ENCODE data around the gene ADARB2.
"Not testable (repeated sequence)": the region's sequence is repeated elsewhere in the genome, so short reads cannot be mapped to it uniquely, and the experiment has no call there.

The ADARB2 gene

DNA sequence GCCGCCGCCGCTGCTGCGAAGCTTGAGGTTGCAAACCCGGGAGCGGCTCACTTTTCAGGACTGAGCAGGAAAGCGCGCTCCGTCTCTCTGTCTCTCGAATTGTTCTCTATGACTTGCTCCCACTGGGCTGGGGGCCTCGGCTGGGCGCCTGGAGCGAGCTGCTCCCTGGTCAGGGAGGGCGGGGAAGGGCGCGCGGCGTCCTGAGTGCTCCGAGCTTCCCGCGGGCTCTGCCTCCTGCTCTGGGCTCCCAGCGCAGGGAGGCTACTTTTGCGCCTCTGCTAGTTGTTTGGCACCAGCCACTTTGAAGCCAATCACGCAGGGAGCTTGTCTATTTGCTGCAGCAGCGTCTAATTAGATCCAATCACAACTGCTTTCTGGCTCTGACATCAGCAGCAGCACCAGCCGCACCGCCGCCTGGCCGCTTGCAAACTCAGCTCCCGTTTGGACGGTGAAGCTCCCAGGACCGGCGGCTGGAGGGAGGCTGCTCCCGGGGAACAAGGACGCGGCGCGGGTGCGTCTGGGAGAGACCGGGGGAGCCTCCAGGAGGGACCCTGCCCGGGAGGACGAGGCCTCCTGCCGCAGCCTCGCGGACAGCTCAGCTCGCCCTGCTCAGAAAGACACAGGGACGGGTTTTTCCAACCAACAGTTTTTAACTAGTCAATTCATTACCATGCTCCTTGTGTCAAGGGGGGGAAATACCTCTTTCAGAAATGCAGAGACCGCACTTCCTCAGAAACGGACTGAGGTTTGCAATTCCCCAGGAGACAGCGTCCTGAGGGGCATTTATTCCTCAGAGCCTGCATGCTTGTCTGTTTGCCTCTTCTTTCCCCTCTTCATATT, at the start of gene ADARB2:
Gene ADARB2, minus strand, starts transcription at position 304 of the 840 bp plus-strand sequence.
- peak; percentile 5 for DNase-seq

DNA sequence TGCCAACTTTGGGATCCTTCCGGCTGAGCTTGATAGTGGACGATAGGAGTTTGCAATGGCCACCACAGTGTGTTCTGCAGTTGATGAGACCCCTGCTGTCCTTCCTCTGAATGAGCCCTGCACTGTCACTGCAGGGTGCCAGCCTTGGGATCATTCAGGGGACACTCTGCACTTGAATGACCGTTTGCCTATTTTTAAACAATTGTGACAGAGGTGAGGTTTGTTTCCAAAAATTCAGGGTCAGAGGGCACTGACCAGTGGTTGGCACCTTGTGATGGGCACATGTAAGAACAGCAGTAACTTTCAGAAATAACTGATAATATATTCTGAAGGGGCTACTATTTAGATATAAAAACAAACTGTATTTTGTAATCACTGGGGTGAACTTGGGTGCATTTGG, 48.5 kb upstream of the ADARB2 start:
- no peak for DNase-seq

DNA sequence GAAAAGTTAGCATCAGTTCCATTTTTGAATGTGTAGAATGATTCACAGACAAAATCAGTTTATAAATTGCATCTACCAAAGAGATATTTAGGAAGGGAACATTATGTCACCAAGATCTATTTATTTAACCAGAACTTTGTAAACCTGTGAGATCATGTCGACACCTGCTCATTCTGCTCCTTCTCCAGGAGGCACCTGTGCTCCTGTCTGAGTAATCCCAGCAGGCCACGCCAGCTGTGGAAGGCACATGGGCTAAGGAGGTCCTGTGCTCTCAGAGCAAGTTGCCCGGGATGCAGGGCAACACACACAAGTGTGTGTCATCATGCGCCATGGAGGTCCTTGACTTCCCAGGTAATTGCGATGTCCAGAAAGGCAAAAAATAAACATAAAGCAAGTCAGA, 45.5 kb upstream of the ADARB2 start:
- DNase-seq: no peak

DNA sequence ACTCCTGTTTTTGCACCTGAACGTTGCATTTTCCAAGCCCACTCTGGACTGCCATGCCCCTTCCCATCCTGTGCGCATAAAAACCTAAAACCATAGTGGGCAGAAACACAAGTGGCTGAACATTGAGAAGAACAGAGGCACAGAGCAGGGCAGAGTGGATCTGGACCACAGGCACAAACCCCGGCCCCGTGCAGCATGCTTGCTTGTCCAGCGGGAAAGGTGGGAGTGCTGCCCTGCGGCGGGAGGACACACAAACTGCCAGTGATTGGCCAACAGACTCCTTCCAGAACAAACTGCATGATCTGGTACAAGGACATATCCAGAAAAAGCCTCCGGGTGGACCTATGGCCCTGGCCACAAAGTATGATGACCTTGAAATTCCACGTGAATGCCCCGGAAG, 42.5 kb upstream of the ADARB2 start:
- no peak for DNase-seq

DNA sequence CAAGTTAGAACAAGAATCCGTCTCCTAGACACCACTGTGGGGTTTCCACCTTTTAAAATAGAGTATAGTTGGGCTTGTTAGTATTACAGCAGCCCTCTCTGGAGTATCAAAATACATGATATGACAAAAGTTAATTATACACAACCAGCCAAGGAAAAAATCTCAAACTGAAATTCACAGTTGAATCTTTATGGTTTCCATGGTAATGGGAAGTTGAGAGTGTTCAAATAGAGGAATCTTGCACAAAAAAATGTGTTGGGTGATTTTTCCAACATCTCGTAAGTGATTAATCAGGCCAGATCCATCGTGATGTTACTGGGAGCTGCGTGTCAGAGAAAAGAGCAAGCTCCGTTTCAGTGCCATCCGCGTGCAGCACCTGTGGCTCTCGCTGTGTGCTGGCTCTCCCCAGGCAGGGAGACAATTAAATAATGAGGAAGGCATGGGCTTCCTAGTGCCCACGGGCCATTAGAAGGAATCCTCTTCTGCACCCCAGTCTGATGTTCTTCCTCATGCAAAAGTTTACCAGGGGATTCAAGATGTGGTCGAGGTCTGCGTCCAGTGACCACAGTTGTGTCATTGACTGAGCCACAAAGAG, 41.1 kb upstream of the ADARB2 start:
- DNase-seq: no peak

DNA sequence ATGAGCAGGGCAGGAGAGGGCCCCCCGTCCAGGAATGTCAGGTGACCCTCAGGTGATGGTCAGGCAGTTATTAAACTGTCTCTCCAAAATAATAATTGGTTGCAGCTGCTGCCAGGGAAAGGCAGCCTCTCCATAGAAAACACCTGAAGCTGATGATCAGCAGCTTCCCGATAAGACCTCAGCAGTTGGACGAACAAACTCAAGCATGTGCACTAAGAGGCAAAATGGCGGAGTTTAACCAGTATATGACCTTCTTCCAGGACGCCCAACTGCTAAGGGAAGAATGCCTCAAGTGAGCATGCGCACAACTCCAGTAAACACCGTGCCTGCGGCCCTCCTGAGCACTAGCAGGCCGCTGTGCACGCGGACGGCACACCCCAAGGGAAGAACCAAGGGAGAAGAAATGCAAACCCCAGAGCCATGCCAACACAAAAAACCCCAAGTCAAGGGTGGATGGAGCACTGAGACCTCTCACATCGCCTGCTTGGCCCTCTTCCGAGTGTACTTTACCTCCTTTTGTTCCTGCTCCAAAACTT, 38.9 kb upstream of the ADARB2 start:
- no peak for DNase-seq

DNA sequence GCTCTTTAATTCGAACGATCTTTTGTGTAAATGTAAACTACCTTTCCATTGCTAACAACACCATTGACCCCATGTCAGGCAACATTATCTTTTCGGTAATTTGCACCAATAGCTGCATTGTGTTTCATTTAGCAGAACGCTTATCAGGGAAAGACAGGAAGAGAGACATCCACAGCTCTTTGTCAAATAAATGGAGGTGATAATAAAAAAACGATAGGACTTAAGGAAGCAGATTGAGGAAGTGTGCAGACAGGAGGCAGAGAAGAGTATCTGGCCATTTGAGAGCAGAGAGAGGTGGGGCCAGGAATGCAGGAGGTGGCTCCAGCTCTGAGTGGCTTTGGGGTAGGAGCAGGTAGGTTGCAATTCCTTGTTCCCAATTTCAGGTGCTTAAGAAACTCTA, 37.5 kb upstream of the ADARB2 start:
- DNase-seq: no peak

DNA sequence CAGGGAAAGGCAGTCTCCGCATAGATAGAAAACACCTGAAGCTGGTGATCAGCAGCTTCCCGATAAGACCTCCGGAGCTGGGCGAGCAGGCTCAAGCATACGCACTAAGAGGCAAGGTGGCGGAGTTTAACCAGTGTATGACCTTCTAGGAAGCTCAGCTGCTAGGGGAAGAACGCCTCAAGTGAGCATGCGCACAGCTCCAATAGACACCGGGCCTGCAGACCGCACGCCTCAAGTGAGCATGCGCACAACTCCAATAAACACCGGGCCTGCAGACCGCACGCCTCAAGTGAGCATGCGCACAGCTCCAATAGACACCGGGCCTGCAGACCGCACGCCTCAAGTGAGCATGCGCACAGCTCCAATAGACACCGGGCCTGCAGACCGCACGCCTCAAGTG, 35.9 kb upstream of the ADARB2 start:
- not testable (repeated sequence) for DNase-seq

DNA sequence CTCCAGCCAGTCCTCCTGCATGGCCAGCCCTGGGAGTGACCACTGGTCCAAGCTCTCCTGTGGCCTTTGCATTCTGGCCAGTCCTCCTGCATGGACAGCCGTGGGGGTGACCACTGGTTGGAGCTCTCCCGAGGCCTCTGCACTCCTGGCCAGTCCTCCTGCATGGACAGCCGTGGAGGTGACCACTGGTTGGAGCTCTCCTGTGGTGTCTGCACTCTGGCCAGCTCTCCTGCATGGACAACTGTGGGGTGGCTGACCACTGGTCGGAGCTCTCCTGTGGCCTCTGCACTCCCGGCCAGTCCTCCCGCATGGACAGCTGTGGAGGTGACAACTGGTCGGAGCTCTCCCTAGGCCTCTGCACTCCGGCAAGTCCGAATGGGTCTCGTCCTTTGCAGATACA, 28.7 kb upstream of the ADARB2 start:
- DNase-seq: no peak

DNA sequence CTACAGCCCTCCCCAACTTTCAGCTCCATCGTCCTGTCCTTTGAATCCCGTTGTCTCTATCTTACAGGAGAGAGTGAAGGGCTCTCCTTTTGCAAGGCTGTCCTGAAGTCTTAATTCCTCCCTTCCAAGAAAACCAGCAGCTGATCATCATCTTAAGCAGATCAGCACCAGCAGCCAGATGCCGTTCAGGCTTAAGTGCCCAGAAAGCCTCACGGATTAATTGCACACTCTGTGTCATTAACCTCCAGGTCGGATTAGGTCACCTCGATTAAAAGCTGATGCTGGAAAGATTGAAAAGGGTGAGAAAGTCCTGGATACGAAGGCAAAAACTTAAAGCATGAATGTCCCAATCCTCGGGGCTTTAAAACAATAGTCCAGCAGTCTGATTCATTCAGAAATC, 24.8 kb upstream of the ADARB2 start:
- no peak for DNase-seq

DNA sequence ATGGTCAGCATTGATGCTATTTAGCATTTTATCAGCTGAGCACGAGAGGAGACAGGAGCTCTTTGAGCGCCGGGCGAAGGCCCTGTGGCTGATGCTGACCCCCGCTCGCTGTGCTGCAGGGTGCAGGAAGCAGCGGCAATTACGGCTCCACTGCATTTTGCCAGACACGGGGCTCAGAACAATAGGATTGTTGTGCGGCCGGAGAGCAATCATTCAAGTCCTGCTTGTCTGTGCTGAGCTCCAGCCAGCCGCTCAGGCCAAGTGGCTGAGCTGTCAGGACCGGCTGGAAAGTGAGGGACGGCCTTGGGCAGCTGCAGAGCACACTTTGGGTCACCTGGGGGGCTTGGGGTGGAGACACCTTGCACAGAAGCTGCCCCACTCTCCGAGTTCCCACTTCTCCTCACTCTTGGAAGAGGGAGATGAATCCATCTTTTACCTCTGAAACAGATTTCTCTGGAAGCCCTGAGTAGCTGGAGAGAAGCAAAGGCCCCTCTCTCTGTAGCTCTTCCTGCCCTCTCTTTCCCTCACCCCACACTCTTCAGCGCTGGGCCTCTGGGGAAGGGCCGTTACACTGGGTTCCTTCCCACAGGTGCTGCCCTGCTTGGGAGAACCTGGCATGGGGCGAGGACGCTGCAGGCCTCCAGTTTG, 17.3 kb upstream of the ADARB2 start:
- no peak for DNase-seq

DNA sequence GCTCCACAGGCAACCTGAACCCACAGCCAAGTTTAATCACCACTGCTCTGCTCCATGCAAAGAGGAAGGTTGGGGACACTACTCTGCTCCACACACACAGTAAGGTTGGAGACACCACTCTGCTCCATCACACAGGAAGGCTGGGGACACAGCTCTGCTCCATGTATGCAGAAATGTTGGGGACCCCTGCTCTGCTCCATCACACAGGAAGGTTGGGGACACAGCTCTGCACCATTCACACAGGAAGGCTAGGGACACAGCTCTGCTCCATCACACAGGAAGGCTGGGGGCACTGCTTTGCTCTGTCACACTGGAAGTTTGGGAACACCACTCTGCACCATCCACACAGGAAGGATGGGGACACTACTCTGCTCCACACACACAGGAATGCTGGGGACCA, 14.8 kb upstream of the ADARB2 start:
- no peak for DNase-seq

DNA sequence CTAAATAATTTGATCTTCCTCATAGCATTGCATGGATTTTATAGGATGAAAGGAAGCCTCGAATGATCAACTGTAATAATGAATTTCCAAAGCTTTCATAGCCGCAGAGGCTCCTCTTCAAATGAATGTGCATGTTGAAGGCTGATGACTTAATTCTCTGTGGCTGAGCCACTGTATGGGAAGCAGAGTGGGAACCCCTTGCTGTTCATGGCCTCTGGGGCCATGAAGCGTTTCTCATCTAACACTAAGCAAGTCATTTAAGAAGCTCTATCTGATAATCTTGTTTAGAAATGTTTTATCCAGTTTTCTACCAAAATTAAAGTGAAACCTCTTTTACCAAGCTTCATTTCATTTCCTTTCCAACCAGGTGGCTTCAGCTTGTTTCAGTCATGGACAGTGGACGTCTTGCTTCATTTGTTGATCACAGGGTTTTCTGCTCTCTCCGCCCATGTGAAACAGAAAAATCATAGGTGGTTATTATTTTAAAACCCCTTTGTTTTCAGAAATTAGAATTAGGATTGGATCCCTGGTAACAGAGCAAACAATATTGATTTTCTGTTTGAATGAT, 10.3 kb upstream of the ADARB2 start:
- DNase-seq: no peak

DNA sequence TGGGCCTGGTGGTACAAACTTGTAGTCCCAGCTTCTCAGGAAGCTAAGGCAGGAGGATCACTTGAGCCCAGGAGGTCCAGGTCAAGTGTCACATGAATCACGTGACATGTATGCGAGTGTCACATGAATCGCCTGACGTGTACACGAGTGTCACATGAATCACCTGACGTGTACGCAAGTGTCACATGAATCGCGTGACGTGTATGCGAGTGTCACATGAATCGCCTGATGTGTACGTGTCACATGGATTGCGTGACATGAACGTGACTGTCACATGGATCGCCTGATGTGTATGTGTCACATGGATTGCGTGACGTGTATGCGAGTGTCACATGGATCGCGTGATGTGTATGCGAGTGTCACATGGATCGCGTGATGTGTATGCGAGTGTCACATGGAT, 9.5 kb upstream of the ADARB2 start:
- DNase-seq: no peak

DNA sequence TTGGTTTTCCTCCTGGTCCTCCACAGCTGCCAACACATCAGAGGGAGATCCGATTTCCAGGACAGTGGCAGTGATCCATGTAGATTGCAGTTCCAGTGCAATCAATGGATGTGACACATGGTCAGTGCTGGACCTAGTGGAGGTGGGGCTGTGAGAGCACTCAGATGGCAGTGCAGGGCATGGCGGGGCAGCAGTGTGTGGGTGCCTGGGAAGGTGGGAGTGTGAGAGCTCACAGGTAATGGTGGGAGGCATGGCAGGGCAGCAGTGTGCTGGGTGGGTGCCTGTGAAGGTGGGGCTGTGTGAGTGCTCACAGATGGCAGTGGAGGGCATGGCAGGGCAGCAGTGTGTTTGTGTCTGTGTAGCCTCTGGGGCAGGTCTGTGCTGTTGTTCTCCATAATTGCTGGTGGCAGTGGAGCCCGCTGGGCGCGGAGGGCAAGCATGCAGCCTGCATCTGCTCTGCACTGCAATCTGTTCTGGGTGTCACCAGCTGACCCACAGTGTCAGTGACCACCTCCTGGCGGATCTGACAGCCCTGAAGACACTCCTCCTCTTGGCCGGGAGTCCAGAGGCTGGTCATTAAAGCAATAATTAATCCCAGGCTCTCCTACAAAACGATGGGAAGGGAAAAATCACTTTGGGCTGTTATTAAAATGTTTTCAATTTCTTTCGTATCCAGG, 8.6 kb upstream of the ADARB2 start:
- no peak for DNase-seq

DNA sequence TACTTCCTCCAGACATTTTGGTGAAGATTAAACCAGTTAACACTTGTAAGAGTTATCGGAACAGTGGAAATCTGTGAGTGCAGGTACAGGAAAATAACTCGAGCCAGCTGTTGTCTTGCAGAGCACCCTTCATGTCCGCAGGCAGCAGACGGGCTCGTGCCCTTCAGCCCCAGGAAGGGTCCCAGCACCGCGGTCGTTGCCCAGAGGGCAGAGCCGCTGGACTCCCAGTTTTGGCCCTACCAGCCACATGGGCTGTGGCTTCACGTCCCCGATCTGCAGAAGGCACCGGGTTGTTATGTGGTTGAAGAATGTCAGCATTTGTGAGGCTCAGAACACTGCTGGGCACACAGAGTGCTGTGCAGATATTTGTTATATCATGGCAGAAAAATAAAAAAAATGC, 7.2 kb upstream of the ADARB2 start:
- no peak for DNase-seq

DNA sequence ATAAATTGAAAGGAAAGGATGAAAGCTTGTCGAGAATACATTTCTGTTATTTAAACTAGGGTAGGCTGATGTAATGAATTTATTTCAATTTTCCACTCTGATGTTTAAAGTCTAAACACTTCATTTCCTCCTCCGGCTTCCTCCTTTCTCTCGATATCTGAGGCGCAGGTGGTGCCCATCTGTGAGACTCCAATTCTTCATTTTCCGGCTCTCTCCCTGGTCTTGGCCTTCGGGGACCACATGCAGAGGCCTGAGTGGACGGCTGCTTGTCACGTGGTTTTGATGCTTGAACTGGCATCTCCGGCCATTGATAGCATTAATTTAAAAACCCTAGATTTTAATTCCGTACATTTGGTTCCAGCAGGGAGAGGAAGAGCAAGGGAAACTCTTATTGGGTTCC, 5.8 kb upstream of the ADARB2 start:
- no peak for DNase-seq

DNA sequence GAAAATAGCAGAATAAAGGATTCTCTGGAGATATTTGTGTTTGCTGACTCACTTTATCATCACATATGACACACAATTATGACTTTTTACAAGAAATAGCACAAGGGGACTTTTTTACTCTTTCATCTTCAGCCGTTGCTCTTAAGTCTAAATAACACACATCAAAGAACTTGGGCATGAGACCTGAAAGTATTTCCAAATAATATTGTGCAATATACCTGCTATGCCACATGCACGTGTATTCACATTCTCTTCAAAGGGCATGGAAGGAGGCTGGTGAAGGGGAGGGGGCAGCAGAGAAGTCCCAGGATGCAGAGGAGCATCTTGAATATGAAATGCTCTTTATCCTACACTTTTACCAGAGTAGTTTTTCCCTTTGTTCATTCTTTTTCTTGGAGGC, 4.1 kb upstream of the ADARB2 start:
- DNase-seq: no peak

DNA sequence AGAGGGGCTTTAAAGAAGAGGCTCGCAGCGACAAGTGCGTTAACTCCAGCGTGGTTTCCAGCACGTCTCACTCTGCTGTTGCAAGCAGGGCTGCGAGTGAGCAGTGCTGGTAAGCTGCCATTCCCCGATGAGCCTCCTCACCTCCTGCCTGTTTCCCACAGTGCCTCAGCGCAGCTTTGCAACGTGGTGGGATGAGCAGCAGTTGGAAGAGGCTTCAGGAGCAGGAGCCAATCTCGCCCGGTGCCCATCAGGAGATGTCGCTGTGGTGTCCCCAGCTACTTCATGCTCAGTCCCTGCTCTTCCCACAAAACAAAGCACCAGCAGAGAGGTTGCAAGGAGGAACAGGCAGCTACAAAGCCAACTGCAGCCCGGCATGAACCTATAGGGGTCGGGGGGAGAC, 2.4 kb upstream of the ADARB2 start:
- DNase-seq: no peak

DNA sequence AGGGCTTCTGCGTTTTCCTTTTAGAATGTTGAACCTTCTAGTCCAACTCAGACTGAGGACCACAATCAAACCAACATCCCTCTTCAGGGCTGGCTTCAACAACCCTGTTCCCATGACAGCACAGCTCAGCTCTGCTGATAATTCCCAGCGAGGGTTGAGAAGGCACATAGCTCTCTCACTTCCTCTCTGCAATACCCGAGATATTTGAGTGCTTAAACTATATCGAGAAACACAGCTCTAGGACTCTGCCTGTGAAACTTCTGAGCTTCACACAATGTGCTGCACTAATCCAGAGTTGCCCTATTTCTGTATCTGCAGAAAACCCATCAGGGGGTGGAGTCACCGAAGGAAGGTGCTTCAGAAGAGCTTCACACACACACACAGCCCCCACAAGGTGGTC, 1.6 kb upstream of the ADARB2 start:
- DNase-seq: no peak

DNA sequence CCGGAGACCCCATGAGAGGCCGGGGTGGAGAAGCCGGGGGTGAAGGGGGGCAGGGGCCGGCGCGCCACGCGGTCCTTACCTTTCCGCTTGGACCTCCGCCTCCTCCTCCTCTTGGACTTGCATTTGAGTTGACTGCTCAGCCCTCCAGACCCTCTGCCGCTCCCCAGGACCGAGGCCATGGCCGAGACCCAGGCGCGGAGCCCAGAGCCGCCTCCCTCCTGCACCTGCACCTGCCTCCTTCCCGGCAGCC, 428 bp downstream of the ADARB2 start:
- DNase-seq: no peak

DNA sequence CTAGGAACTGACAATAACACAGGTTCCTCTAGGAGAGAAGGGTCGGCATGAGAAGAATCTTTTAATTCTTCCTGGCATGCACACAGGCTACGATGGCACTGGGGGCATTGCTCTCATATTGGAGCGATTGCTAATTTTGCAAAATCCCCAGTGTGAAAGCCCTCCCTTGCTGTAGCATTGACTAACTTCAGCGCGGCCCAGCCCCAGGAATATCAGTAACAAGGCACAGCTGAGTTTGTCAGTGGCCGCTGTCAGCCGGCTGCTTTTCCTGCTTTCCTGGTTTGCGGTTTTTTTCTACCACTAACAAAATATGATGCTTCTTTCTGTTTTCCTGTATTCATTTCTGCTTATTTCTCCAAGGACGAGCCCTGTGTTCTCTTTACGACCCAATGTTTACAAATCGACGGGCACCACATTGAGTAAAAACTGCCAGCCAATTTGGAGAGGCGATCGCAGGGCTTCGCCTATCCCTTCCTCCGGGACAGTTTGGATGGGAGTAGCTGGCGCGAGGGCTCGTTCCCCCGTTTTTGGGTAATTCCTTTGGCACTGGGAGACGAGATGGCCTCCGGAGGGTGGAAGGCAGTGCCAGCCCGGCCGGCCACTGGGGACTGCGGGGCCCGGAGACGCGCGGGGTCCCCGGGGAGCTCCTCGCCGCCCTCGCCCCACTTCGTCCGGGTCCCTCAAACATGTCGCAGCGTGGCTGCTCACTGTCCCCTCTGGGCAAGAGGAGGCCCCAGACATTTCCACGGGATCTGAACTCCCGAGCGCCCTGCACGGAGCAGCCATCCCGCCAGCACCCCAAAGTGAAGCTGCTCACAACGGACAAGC, 967 bp downstream of the ADARB2 start:
- no peak for DNase-seq

DNA sequence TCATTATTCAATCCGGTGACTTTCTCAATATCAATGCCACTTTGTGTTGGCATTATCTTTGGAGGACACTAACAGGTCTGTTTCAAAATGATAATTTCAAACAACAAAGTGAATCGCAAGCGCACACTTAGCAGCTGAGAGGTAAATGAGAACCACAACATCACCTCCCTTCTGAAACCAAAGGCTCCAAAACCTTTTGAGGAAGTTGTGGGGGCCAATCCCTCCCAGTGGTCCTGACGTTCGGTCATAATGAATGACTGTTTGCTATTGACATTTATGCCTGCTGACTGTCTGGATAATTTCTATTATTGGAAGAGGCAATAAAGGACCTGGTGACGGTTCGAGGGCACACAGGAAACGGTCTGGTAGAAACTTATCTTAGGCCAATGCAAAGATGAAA, 1.8 kb downstream of the ADARB2 start:
- no peak for DNase-seq
